ENCODE measurements around the gene CXXC1. TPM values are rescaled to one million over a fixed set of nuclear protein-coding genes. Genes with fewer than 3 reads are reported as not detected.

The CXXC1 gene
- polyA plus RNA-seq, 3 donors = 30.9 to 227 (median 33.4) TPM

GRCh38 chr18:50299626-50300388 is 12.3 kb upstream of the CXXC1 start:
- WGBS (ENCODE audit: insufficient coverage) = 97% methylated on average over 4 of the region's 7 CpGs
- H3K27me3 ChIP-seq (ENCODE audit: control insufficient read depth in 2 of 2, insufficient read depth in 2 of 2, low read length in 2 of 2) = peaks cover 17 to 39% of the 10 kb centered on the region in 2 donors
- no peak for TF ChIP-seq CTCF (IDR thresholded peaks at IDR 0.05)
- Mint-ChIP-seq H3K4me3 (peak overlapping the region in 1 of 2 donors; percentile 67), H3K27ac (no peak overlapping the region), H3K4me1 (peaks cover 18% of the 10 kb centered on the region), H3K27me3 (ENCODE audit: low read depth in 3 of 3) (peaks cover 22 to 40% (median 37%) of the 10 kb centered on the region in 3 donors), H3K36me3 (peaks cover 4 to 9% of the 10 kb centered on the region in 2 donors), H3K9me3 (peaks cover 2 to 20% (median 16%) of the 10 kb centered on the region in 7 donors)
- H3K4me2 ChIP-seq (replicated peaks; ENCODE audit: extremely low read depth, low read length, poor library complexity, severe bottlenecking) = no peak overlapping the region
- H3K36me3 ChIP-seq (replicated peaks in 1 of 2; ENCODE audit: control insufficient read depth in 1 of 2, insufficient read depth in 2 of 2, low read length in 2 of 2) = no peaks in the 10 kb centered on the region
- H3K79me2 ChIP-seq (ENCODE audit: insufficient read depth, low read length) = no peaks in the 10 kb centered on the region
- H3K9me3 ChIP-seq (replicated peaks in 1 of 2; ENCODE audit: control insufficient read depth in 1 of 2, insufficient read depth in 1 of 2, low read length in 2 of 2) = peaks cover 1 to 3% of the 10 kb centered on the region in 2 donors
- H4K20me1 ChIP-seq (ENCODE audit: insufficient read depth, low read length) = no peaks in the 10 kb centered on the region
- peaks cover 14 to 23% of the 10 kb centered on the region in 2 donors for H3K4me1 ChIP-seq (ENCODE audit: control insufficient read depth in 1 of 2, insufficient read depth in 2 of 2, low read length in 2 of 2)
- DNase-seq = no peak
- intact Hi-C loops (cut with micrococcal nuclease) = loop anchor here in 1 of 2 donors (5.0 kb wide), 1 partner anchor 57 kb away; no protein-coding TSS in a partner anchor
- no peak overlapping the region for H3K9ac ChIP-seq (ENCODE audit: insufficient read depth, low read length, poor library complexity, severe bottlenecking)
- H3K4me3 ChIP-seq (replicated peaks in 1 of 3; ENCODE audit: low read depth in 2 of 3, low read length in 3 of 3) = no peak overlapping the region
- H2AFZ ChIP-seq (ENCODE audit: insufficient read depth, low read depth, low read length, poor library complexity, severe bottlenecking) = no peak overlapping the region
- no peak overlapping the region for H3K27ac ChIP-seq (ENCODE audit: low read depth in 1 of 2, low read length in 2 of 2)

GRCh38 chr18:50298443-50299284 is 11.2 kb upstream of the CXXC1 start:
- no peak overlapping the region for H3K27ac ChIP-seq (ENCODE audit: low read depth in 1 of 2, low read length in 2 of 2)
- intact Hi-C loops (cut with micrococcal nuclease) = loop anchor here in 1 of 2 donors (5.0 kb wide), 1 partner anchor 59 kb away; no protein-coding TSS in a partner anchor
- Mint-ChIP-seq H3K27ac (peak overlapping the region in 2 of 7 donors; percentile 40 to 66), H3K4me3 (peak overlapping the region; percentile 79 to 94), H3K4me1 (peaks cover 18% of the 10 kb centered on the region), H3K27me3 (ENCODE audit: low read depth in 3 of 3) (peaks cover 20 to 29% (median 29%) of the 10 kb centered on the region in 3 donors), H3K36me3 (peaks cover 4 to 9% of the 10 kb centered on the region in 2 donors), H3K9me3 (peaks cover 2 to 15% (median 10%) of the 10 kb centered on the region in 7 donors)
- H3K9ac ChIP-seq (ENCODE audit: insufficient read depth, low read length, poor library complexity, severe bottlenecking) = no peak overlapping the region
- no peaks in the 10 kb centered on the region for H4K20me1 ChIP-seq (ENCODE audit: insufficient read depth, low read length)
- H3K36me3 ChIP-seq (replicated peaks in 1 of 2; ENCODE audit: control insufficient read depth in 1 of 2, insufficient read depth in 2 of 2, low read length in 2 of 2) = no peaks in the 10 kb centered on the region
- H3K79me2 ChIP-seq (ENCODE audit: insufficient read depth, low read length) = no peaks in the 10 kb centered on the region
- H2AFZ ChIP-seq (ENCODE audit: insufficient read depth, low read depth, low read length, poor library complexity, severe bottlenecking) = peak overlapping the region; percentile 78
- H3K27me3 ChIP-seq (ENCODE audit: control insufficient read depth in 2 of 2, insufficient read depth in 2 of 2, low read length in 2 of 2) = peaks cover 17 to 37% of the 10 kb centered on the region in 2 donors
- H3K4me2 ChIP-seq (replicated peaks; ENCODE audit: extremely low read depth, low read length, poor library complexity, severe bottlenecking) = peak overlapping the region; percentile 70
- no peak for DNase-seq
- no peak for TF ChIP-seq CTCF (IDR thresholded peaks at IDR 0.05)
- 29% methylated on average over 44 of the region's 49 CpGs for WGBS (ENCODE audit: insufficient coverage)
- H3K4me1 ChIP-seq (ENCODE audit: control insufficient read depth in 1 of 2, insufficient read depth in 2 of 2, low read length in 2 of 2) = peaks cover 14 to 23% of the 10 kb centered on the region in 2 donors
- peak overlapping the region in 2 of 3 experiments; percentile 34 to 70 for H3K4me3 ChIP-seq (replicated peaks in 1 of 3; ENCODE audit: low read depth in 2 of 3, low read length in 3 of 3)
- H3K9me3 ChIP-seq (replicated peaks in 1 of 2; ENCODE audit: control insufficient read depth in 1 of 2, insufficient read depth in 1 of 2, low read length in 2 of 2) = no peaks in the 10 kb centered on the region

All from CD14-positive monocyte (primary cell).